CD14-positive monocyte (primary cell): ENCODE results near the gene MYO7B. TPM values are rescaled to one million over a fixed set of nuclear protein-coding genes. Genes with fewer than 3 reads are reported as not detected.
A peak's percentile ranks its signal among the peaks of the same experiment; 100 is the strongest.

Experiments used
- DNase-seq, 3 donors: peaks; one replicate each; pipeline ENCODE4 v3.0.0-alpha.2; 2011 to 2022
- H2AFZ ChIP-seq: 2 replicates; pipeline ENCODE4 v1.6.0; 2012; ENCODE audit warnings: mild to moderate bottlenecking, low read depth, low read length, inconsistent platforms; ENCODE audit not compliant: insufficient read depth, poor library complexity, severe bottlenecking
- H3K27ac ChIP-seq, 2 donors: 1 replicate in 1 of 2; 2 replicates in 1 of 2; pipeline ENCODE4 v1.5.1; 2012 to 2013; ENCODE audit warnings: low read length in 2 of 2, control low read depth in 1 of 2, inconsistent platforms in 1 of 2, low read depth in 1 of 2, mild to moderate bottlenecking in 1 of 2
- H3K27me3 ChIP-seq, 2 donors: one replicate each; pipeline versions ENCODE4 v1.6.0 to v1.6.1; 2011 to 2013; ENCODE audit warnings: low read length in 2 of 2; ENCODE audit not compliant: control insufficient read depth in 2 of 2, insufficient read depth in 2 of 2
- H3K36me3 ChIP-seq, 2 donors: replicated peaks in 1 of 2; 1 replicate in 1 of 2; 2 replicates in 1 of 2; pipeline versions ENCODE4 v1.5.1 to v1.6.1; 2012 to 2013; ENCODE audit warnings: low read length in 2 of 2, control low read depth in 1 of 2, inconsistent platforms in 1 of 2, mild to moderate bottlenecking in 1 of 2; ENCODE audit not compliant: insufficient read depth in 2 of 2, control insufficient read depth in 1 of 2
- H3K4me1 ChIP-seq, 2 donors: 1 replicate in 1 of 2; 2 replicates in 1 of 2; pipeline versions ENCODE4 v1.5.1 to v1.6.1; 2012 to 2013; ENCODE audit warnings: low read length in 2 of 2, control low read depth in 1 of 2, inconsistent platforms in 1 of 2, mild to moderate bottlenecking in 1 of 2, moderate library complexity in 1 of 2; ENCODE audit not compliant: insufficient read depth in 2 of 2, control insufficient read depth in 1 of 2
- H3K4me2 ChIP-seq: replicated peaks from 2 replicates; pipeline ENCODE3; 2012; ENCODE audit warnings: low read length, moderate library complexity, mild to moderate bottlenecking; ENCODE audit not compliant: poor library complexity, severe bottlenecking; ENCODE audit errors: extremely low read depth
- H3K4me3 ChIP-seq, 3 experiments: fragments of 200-600 bp in 1 of 3; sonication (generic) in 1 of 3; replicated peaks in 1 of 3; 1 replicate in 2 of 3; 2 replicates in 1 of 3; pipeline ENCODE4 v1.5.1; 2011 to 2013; ENCODE audit warnings: low read length in 3 of 3, mild to moderate bottlenecking in 3 of 3, control low read depth in 2 of 3, low read depth in 2 of 3, inconsistent platforms in 1 of 3, moderate library complexity in 1 of 3
- H3K79me2 ChIP-seq: 2 replicates; pipeline ENCODE4 v1.6.0; 2012; ENCODE audit warnings: mild to moderate bottlenecking, control low read depth, inconsistent platforms, low read length, moderate library complexity; ENCODE audit not compliant: insufficient read depth
- H3K9ac ChIP-seq: 2 replicates; pipeline ENCODE4 v1.6.0; 2017; ENCODE audit warnings: low read length, mild to moderate bottlenecking; ENCODE audit not compliant: insufficient read depth, poor library complexity, severe bottlenecking
- H3K9me3 ChIP-seq, 2 donors: replicated peaks in 1 of 2; 1 replicate in 1 of 2; 2 replicates in 1 of 2; pipeline versions ENCODE4 v1.5.1 to v1.6.1; 2012 to 2013; ENCODE audit warnings: low read length in 2 of 2, control low read depth in 1 of 2; ENCODE audit not compliant: control insufficient read depth in 1 of 2, insufficient read depth in 1 of 2
- H4K20me1 ChIP-seq: 2 replicates; pipeline ENCODE4 v1.6.0; 2012; ENCODE audit warnings: mild to moderate bottlenecking, low read length, control low read depth, moderate library complexity; ENCODE audit not compliant: insufficient read depth
- H3K27ac Mint-ChIP-seq, 7 donors: one replicate each; pipeline ENCODE4 v1.8.0; 2020; ENCODE audit warnings: mild to moderate bottlenecking in 7 of 7, mixed read lengths in 7 of 7, moderate library complexity in 6 of 7, inconsistent platforms in 2 of 7
- H3K27me3 Mint-ChIP-seq, 3 donors: one replicate each; pipeline ENCODE4 v1.8.0; 2021 to 2022; ENCODE audit warnings: low read depth in 3 of 3, mild to moderate bottlenecking in 3 of 3, mixed read lengths in 3 of 3, moderate library complexity in 3 of 3, inconsistent platforms in 1 of 3
- H3K36me3 Mint-ChIP-seq, 2 donors: one replicate each; pipeline ENCODE4 v1.8.0; 2020; ENCODE audit warnings: mixed read lengths in 2 of 2, inconsistent platforms in 1 of 2, mild to moderate bottlenecking in 1 of 2
- H3K4me1 Mint-ChIP-seq: one replicate; pipeline ENCODE4 v1.8.0; 2020; ENCODE audit warnings: mild to moderate bottlenecking, mixed read lengths
- H3K4me3 Mint-ChIP-seq, 2 donors: one replicate each; pipeline ENCODE4 v1.8.0; 2020; ENCODE audit warnings: mild to moderate bottlenecking in 2 of 2, mixed read lengths in 2 of 2, moderate library complexity in 1 of 2
- H3K9me3 Mint-ChIP-seq, 7 donors: one replicate each; pipeline ENCODE4 v1.8.0; 2020 to 2022; ENCODE audit warnings: mixed read lengths in 7 of 7, mild to moderate bottlenecking in 6 of 7, moderate library complexity in 6 of 7, inconsistent platforms in 2 of 7
- WGBS: methylation state at CpG from one replicate; pipeline ENCODE4 v1.1.5; 2013; ENCODE audit warnings: missing lambda C conversion rate; ENCODE audit not compliant: insufficient coverage; 5-methylcytosine and 5-hydroxymethylcytosine counted together
- intact Hi-C, 2 donors: fragments of 100-400 bp; cut with micrococcal nuclease; formaldehyde crosslinking; loops; one replicate each; pipeline versions ENCODE4 v1.15.0 to v1.15.1; 2023
- polyA plus RNA-seq, 3 donors: library from polyadenylated mRNA; depleted of rRNA in 1 of 3; unstranded in 2 of 3; stranded (reverse) in 1 of 3; fragments of 300-500 nt in 2 of 3; fragments of >200 nt in 1 of 3; fragmentation: Illumina TruSeq in 2 of 3; gene quantifications; 1 replicate in 2 of 3; 2 replicates in 1 of 3; pipeline ENCODE4 v1.2.3, GENCODE V29; 2012 to 2021
- TF ChIP-seq, protein P1 (sequence below): fragments of 200-600 bp; IDR thresholded peaks from one replicate; pipeline ENCODE4 v1.8.0; 2022; ENCODE audit warnings: antibody characterized with exemption, mild to moderate bottlenecking

MYO7B gene
- polyA plus RNA-seq, 3 donors: 7.3 to 9.8 (median 9.0) TPM

GRCh38 chr2:127498386-127498785, 37.1 kb upstream of the MYO7B start:
- Mint-ChIP-seq H3K9me3 (no peaks in the 10 kb centered on the region), H3K4me1 (peaks cover 10% of the 10 kb centered on the region), H3K4me3 (no peak overlapping the region), H3K27me3 (peaks cover 0 to 3% (median 0%) of the 10 kb centered on the region in 3 donors), H3K36me3 (peaks cover 79 to 84% of the 10 kb centered on the region in 2 donors), H3K27ac (peak overlapping the region; percentile 43 to 84 (median 79))
- DNase-seq: peak; percentile 22 to 72 (median 55)
- peaks cover 3 to 11% of the 10 kb centered on the region in 2 donors for H3K4me1 ChIP-seq
- H3K9ac ChIP-seq: no peak overlapping the region
- H3K27ac ChIP-seq: peak overlapping the region in 1 of 2 donors; percentile 64
- H3K36me3 ChIP-seq: peaks cover 85 to 90% of the 10 kb centered on the region in 2 donors
- WGBS: no CpG with 5 or more reads among the region's 2 CpGs
- intact Hi-C loops: no loop called here
- H2AFZ ChIP-seq: no peak overlapping the region
- peaks cover 24% of the 10 kb centered on the region for H3K79me2 ChIP-seq
- no peak overlapping the region for H3K4me3 ChIP-seq
- H4K20me1 ChIP-seq: peaks cover 18% of the 10 kb centered on the region
- no peak overlapping the region for H3K4me2 ChIP-seq
- no peaks in the 10 kb centered on the region for H3K27me3 ChIP-seq
- H3K9me3 ChIP-seq: no peaks in the 10 kb centered on the region
- TF ChIP-seq, protein P1, sequence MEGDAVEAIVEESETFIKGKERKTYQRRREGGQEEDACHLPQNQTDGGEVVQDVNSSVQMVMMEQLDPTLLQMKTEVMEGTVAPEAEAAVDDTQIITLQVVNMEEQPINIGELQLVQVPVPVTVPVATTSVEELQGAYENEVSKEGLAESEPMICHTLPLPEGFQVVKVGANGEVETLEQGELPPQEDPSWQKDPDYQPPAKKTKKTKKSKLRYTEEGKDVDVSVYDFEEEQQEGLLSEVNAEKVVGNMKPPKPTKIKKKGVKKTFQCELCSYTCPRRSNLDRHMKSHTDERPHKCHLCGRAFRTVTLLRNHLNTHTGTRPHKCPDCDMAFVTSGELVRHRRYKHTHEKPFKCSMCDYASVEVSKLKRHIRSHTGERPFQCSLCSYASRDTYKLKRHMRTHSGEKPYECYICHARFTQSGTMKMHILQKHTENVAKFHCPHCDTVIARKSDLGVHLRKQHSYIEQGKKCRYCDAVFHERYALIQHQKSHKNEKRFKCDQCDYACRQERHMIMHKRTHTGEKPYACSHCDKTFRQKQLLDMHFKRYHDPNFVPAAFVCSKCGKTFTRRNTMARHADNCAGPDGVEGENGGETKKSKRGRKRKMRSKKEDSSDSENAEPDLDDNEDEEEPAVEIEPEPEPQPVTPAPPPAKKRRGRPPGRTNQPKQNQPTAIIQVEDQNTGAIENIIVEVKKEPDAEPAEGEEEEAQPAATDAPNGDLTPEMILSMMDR: no peak

- Histone ChIP-seq H3K27me3 (no peaks in the 10 kb centered on the region), H3K4me2 (no peak overlapping the region), H3K79me2 (peaks cover 60% of the 10 kb centered on the region), H3K4me3 (no peak overlapping the region), H3K27ac (no peak overlapping the region), H4K20me1 (peaks cover 58% of the 10 kb centered on the region), H3K4me1 (peaks cover 4 to 16% of the 10 kb centered on the region in 2 donors), H3K36me3 (peaks cover 62 to 74% of the 10 kb centered on the region in 2 donors), H3K9ac (no peak overlapping the region), H2AFZ (no peak overlapping the region), H3K9me3 (no peaks in the 10 kb centered on the region)
- Mint-ChIP-seq H3K4me3 (no peak overlapping the region), H3K27ac (peak overlapping the region in 2 of 7 donors; percentile 28 to 67), H3K27me3 (peaks cover 0 to 4% (median 0%) of the 10 kb centered on the region in 3 donors), H3K9me3 (no peaks in the 10 kb centered on the region), H3K4me1 (peaks cover 16% of the 10 kb centered on the region), H3K36me3 (peaks cover 59 to 67% of the 10 kb centered on the region in 2 donors)
- no CpG with 5 or more reads among the region's 2 CpGs for WGBS
- intact Hi-C loops: no loop called here
- TF ChIP-seq, protein P1: no peak
- DNase-seq: no peak
These were observed 32.0 kb upstream of the MYO7B start for GRCh38 chr2:127503491-127503890.
